Erythroblast (primary cell): Measurements from ENCODE around the gene NR3C1.

Experiments
- GATA1 ChIP-seq: IDR thresholded peaks from 2 replicates; pipeline ENCODE4 v1.6.1; 2011; ENCODE audit warnings: low read depth, mild to moderate bottlenecking, control low read depth, low read length, moderate library complexity
- POLR2A ChIP-seq: IDR thresholded peaks from 2 replicates; pipeline ENCODE4 v1.6.1; 2011; ENCODE audit warnings: mild to moderate bottlenecking, low read length

GRCh38 chr5:143319437-143320227 lies 83.9 kb downstream of the NR3C1 start:
- no peak for TF ChIP-seq POLR2A
- TF ChIP-seq GATA1 = no peak
